MM.1S (cell line): Measurements from ENCODE around the gene CCDC107.

ENCODE experiments used
- DNase-seq: peaks from one replicate; pipeline ENCODE4 v3.0.0-alpha.2; 2015
- H2AFZ ChIP-seq: fragments of 300-600 bp; sonication (generic); 2 replicates; pipeline ENCODE4 v1.6.0; 2016; ENCODE audit warnings: antibody characterized with exemption, low read length
- H3F3A ChIP-seq: fragments of 300-600 bp; sonication (generic); 2 replicates; pipeline ENCODE4 v1.6.1; 2016; ENCODE audit warnings: mild to moderate bottlenecking, antibody characterized with exemption, low read length, moderate library complexity, mixed read lengths; ENCODE audit not compliant: insufficient read depth
- H3K27ac ChIP-seq: fragments of 300-600 bp; sonication (generic); 2 replicates; pipeline ENCODE4 v1.5.1; 2016; ENCODE audit warnings: mild to moderate bottlenecking, low read length
- H3K27me3 ChIP-seq: fragments of 300-600 bp; sonication (generic); replicated peaks from 2 replicates; pipeline ENCODE4 v1.6.0; 2016; ENCODE audit warnings: low read length; ENCODE audit not compliant: insufficient read depth
- H3K36me3 ChIP-seq: fragments of 300-600 bp; sonication (generic); replicated peaks from 2 replicates; pipeline ENCODE4 v1.6.1; 2016; ENCODE audit warnings: mild to moderate bottlenecking, low read length, mixed read lengths; ENCODE audit not compliant: insufficient read depth
- H3K4me1 ChIP-seq: fragments of 300-600 bp; sonication (generic); 2 replicates; pipeline ENCODE4 v1.6.1; 2016; ENCODE audit warnings: low read length, mixed read lengths
- H3K4me2 ChIP-seq: fragments of 300-600 bp; sonication (generic); 2 replicates; pipeline ENCODE4 v1.6.0; 2016; ENCODE audit warnings: low read depth, low read length
- H3K4me3 ChIP-seq: fragments of 300-600 bp; sonication (generic); 2 replicates; pipeline ENCODE4 v1.5.1; 2016; ENCODE audit warnings: low read length, mixed read lengths
- H3K79me2 ChIP-seq: fragments of 300-600 bp; sonication (generic); 2 replicates; pipeline ENCODE4 v1.6.1; 2016; ENCODE audit warnings: mixed run types, low read length, mixed read lengths
- H3K9ac ChIP-seq: fragments of 300-600 bp; sonication (generic); 2 replicates; pipeline ENCODE4 v1.6.1; 2016; ENCODE audit warnings: low read length, mixed read lengths
- H3K9me2 ChIP-seq: fragments of 300-600 bp; sonication (generic); replicated peaks from 2 replicates; pipeline ENCODE4 v1.6.1; 2016; ENCODE audit warnings: mild to moderate bottlenecking, low read length, mixed read lengths; ENCODE audit not compliant: insufficient read depth
- H3K9me3 ChIP-seq: fragments of 300-600 bp; sonication (generic); replicated peaks from 2 replicates; pipeline ENCODE4 v1.6.1; 2016; ENCODE audit warnings: mild to moderate bottlenecking, low read length, mixed read lengths; ENCODE audit not compliant: insufficient read depth
- H4K20me1 ChIP-seq: fragments of 300-600 bp; sonication (generic); 2 replicates; pipeline ENCODE4 v1.6.1; 2016; ENCODE audit warnings: mild to moderate bottlenecking, low read length, moderate library complexity, mixed read lengths; ENCODE audit not compliant: insufficient read depth
- CTCF ChIP-seq: fragments of 300-600 bp; sonication (generic); IDR thresholded peaks from 2 replicates; pipeline ENCODE4 v1.5.1; 2016; ENCODE audit warnings: antibody characterized with exemption, low read length, mixed read lengths
- EZH2 ChIP-seq: fragments of 300-600 bp; sonication (generic); optimal IDR thresholded peaks from 2 replicates; pipeline ENCODE3; 2017; ENCODE audit warnings: low read depth, mild to moderate bottlenecking, antibody characterized with exemption, low read length, mixed read lengths
- EZH2phosphoT487 ChIP-seq: fragments of 300-600 bp; sonication (generic); IDR thresholded peaks from 2 replicates; pipeline ENCODE4 v1.6.1; 2018; ENCODE audit warnings: antibody characterized with exemption, low read length

The CCDC107 gene

GRCh38 chr9:35681341-35682002, 23.4 kb downstream of the CCDC107 start:
- H2AFZ ChIP-seq = no peak overlapping the region
- no peaks in the 10 kb centered on the region for H3K9me2 ChIP-seq
- no peaks in the 10 kb centered on the region for H3K9me3 ChIP-seq
- H3K4me3 ChIP-seq = no peak overlapping the region
- no peak overlapping the region for H3K9ac ChIP-seq
- H3K27ac ChIP-seq = no peak overlapping the region
- no peaks in the 10 kb centered on the region for H4K20me1 ChIP-seq
- H3F3A ChIP-seq = no peaks in the 10 kb centered on the region
- H3K27me3 ChIP-seq = 0 out of 2 replicates have a peak, but pooled peaks cover under 1% of the 10 kb centered on the region
- no peaks in the 10 kb centered on the region for H3K36me3 ChIP-seq
- no peak overlapping the region for H3K4me2 ChIP-seq
- H3K4me1 ChIP-seq = no peaks in the 10 kb centered on the region
- no peak for DNase-seq
- no peaks in the 10 kb centered on the region for H3K79me2 ChIP-seq
- no peak for TF ChIP-seq CTCF
- TF ChIP-seq EZH2phosphoT487 = no peak
- TF ChIP-seq EZH2 = no peak

- no peak overlapping the region for H2AFZ ChIP-seq
- H3K36me3 ChIP-seq = no peaks in the 10 kb centered on the region
- no peaks in the 10 kb centered on the region for H3K9me2 ChIP-seq
- no peaks in the 10 kb centered on the region for H3F3A ChIP-seq
- no peak overlapping the region for H3K27ac ChIP-seq
- H3K4me2 ChIP-seq = no peak overlapping the region
- no peak overlapping the region for H3K9ac ChIP-seq
- TF ChIP-seq CTCF = no peak
- TF ChIP-seq EZH2phosphoT487 = no peak
- TF ChIP-seq EZH2 = no peak
- H3K4me3 ChIP-seq = no peak overlapping the region
- DNase-seq = no peak
- no peaks in the 10 kb centered on the region for H4K20me1 ChIP-seq
- H3K9me3 ChIP-seq = no peaks in the 10 kb centered on the region
- H3K4me1 ChIP-seq = no peaks in the 10 kb centered on the region
- no peaks in the 10 kb centered on the region for H3K27me3 ChIP-seq
- no peaks in the 10 kb centered on the region for H3K79me2 ChIP-seq
Measured at GRCh38 chr9:35682051-35682450, 24.0 kb downstream of the CCDC107 start.

GRCh38 chr9:35682520-35683315, 24.6 kb downstream of the CCDC107 start:
- H2AFZ ChIP-seq = no peak overlapping the region
- H3K36me3 ChIP-seq = no peaks in the 10 kb centered on the region
- H4K20me1 ChIP-seq = no peaks in the 10 kb centered on the region
- H3F3A ChIP-seq = no peaks in the 10 kb centered on the region
- no peaks in the 10 kb centered on the region for H3K9me3 ChIP-seq
- no peaks in the 10 kb centered on the region for H3K9me2 ChIP-seq
- H3K4me2 ChIP-seq = no peak overlapping the region
- no peak for TF ChIP-seq EZH2phosphoT487
- TF ChIP-seq EZH2 = no peak
- no peak for TF ChIP-seq CTCF
- H3K4me3 ChIP-seq = no peak overlapping the region
- H3K4me1 ChIP-seq = no peaks in the 10 kb centered on the region
- H3K9ac ChIP-seq = no peak overlapping the region
- no peaks in the 10 kb centered on the region for H3K27me3 ChIP-seq
- no peak for DNase-seq
- no peak overlapping the region for H3K27ac ChIP-seq
- no peaks in the 10 kb centered on the region for H3K79me2 ChIP-seq
